ENCODE results near the gene DPAGT1. TPM values are rescaled to one million over a fixed set of nuclear protein-coding genes. Genes with fewer than 3 reads are reported as not detected.
A peak's percentile ranks its signal among the peaks of the same experiment; 100 is the strongest.
"Not testable (repeated sequence)": the region's sequence is repeated elsewhere in the genome, so short reads cannot be mapped to it uniquely, and the experiment has no call there.

The DPAGT1 gene
- total RNA-seq, 1 donor from 2014 or later: 33.1 TPM

GRCh38 chr11:119147604-119148333 lies 46.1 kb upstream of the DPAGT1 start:
- CTCF ChIA-PET: no interaction called here
- ATAC-seq (ENCODE audit: low read depth) (no peak), DNase-seq (no peak)
- Mint-ChIP-seq H3K4me1 (peaks cover 12% of the 10 kb centered on the region), H3K27me3 (peaks cover 51% of the 10 kb centered on the region), H3K4me3 (peak overlapping the region; percentile 42), H3K36me3 (ENCODE audit: low read depth) (no peaks in the 10 kb centered on the region), H3K27ac (no peak overlapping the region), H3K9me3 (no peaks in the 10 kb centered on the region)
- POLR2A ChIA-PET: interaction anchor here (4.3 kb wide), 1 partner anchor 53 kb away, joined by 13 read pairs; a partner anchor contains a TSS
- no peak for TF ChIP-seq CTCF (IDR thresholded peaks at IDR 0.05)
- intact Hi-C loops (cut with micrococcal nuclease): loop anchor here (5.0 kb wide), 1 partner anchor 135 kb away; no protein-coding TSS in a partner anchor

GRCh38 chr11:119145551-119145950 lies 43.9 kb upstream of the DPAGT1 start:
- DNase-seq (no peak), ATAC-seq (ENCODE audit: low read depth) (no peak)
- ChIA-PET CTCF (interaction anchor here (0.7 to 1.5 kb wide), 3 partner anchors 51 to 193 kb away, joined by 3 to 4 read pairs (median 4); no protein-coding TSS in a partner anchor), POLR2A (no interaction called here)
- Mint-ChIP-seq H3K9me3 (no peaks in the 10 kb centered on the region), H3K27ac (no peak overlapping the region), H3K4me3 (no peak overlapping the region), H3K36me3 (ENCODE audit: low read depth) (no peaks in the 10 kb centered on the region), H3K4me1 (peaks cover 12% of the 10 kb centered on the region), H3K27me3 (peaks cover 45% of the 10 kb centered on the region)
- intact Hi-C loops (cut with micrococcal nuclease): loop anchor here (1.0 to 5.0 kb wide), 3 partner anchors 52 to 177 kb away; no protein-coding TSS in a partner anchor
- no peak for TF ChIP-seq CTCF (IDR thresholded peaks at IDR 0.05)

GRCh38 chr11:119144825-119145486 lies 43.3 kb upstream of the DPAGT1 start:
- no peaks in the 10 kb centered on the region for H3K9me3 Mint-ChIP-seq

GRCh38 chr11:119139276-119139675 lies 37.6 kb upstream of the DPAGT1 start:
- peaks cover 14% of the 10 kb centered on the region for H3K27me3 Mint-ChIP-seq
- DNase-seq; H3K4me3 Mint-ChIP-seq; CTCF ChIA-PET; ATAC-seq (ENCODE audit: low read depth); intact Hi-C loops (cut with micrococcal nuclease); POLR2A ChIA-PET; H3K27ac Mint-ChIP-seq; H3K9me3 Mint-ChIP-seq; H3K4me1 Mint-ChIP-seq: not testable (repeated sequence)
- peaks cover 11% of the 10 kb centered on the region for H3K36me3 Mint-ChIP-seq (ENCODE audit: low read depth)

More at GRCh38 chr11:119144825-119145486, 43.3 kb upstream of the DPAGT1 start:
- POLR2A ChIA-PET: interaction anchor here (0.6 to 0.9 kb wide), 2 partner anchors 38 to 60 kb away, joined by 3 read pairs; partner anchors contain the start of gene HMBS
- CTCF ChIA-PET: interaction anchor here (0.7 to 1.5 kb wide), 3 partner anchors 52 to 194 kb away, joined by 3 to 4 read pairs (median 4); no protein-coding TSS in a partner anchor
- Mint-ChIP-seq H3K4me1 (peaks cover 12% of the 10 kb centered on the region), H3K27ac (no peak overlapping the region), H3K36me3 (ENCODE audit: low read depth) (no peaks in the 10 kb centered on the region), H3K27me3 (peaks cover 41% of the 10 kb centered on the region), H3K4me3 (no peak overlapping the region)
- intact Hi-C loops (cut with micrococcal nuclease): loop anchor here (1.0 to 5.0 kb wide), 3 partner anchors 52 to 178 kb away; no protein-coding TSS in a partner anchor
- TF ChIP-seq CTCF (IDR thresholded peaks at IDR 0.05): no peak
- ATAC-seq (ENCODE audit: low read depth): peak; percentile 78
- no peak for DNase-seq

GRCh38 chr11:119134389-119134978 lies 32.8 kb upstream of the DPAGT1 start:
- H3K27me3 Mint-ChIP-seq: peaks cover 3% of the 10 kb centered on the region
- POLR2A ChIA-PET: interaction anchor here (0.6 kb wide), 1 partner anchor 13 kb away, joined by 3 read pairs; the partner anchor contains the start of gene HINFP
- no peak for TF ChIP-seq CTCF (IDR thresholded peaks at IDR 0.05)
- H3K9me3 Mint-ChIP-seq: no peaks in the 10 kb centered on the region
- ATAC-seq (ENCODE audit: low read depth) (peak; percentile 47), DNase-seq (no peak)
- intact Hi-C loops (cut with micrococcal nuclease): no loop called here
- CTCF ChIA-PET: no interaction called here
- H3K27ac Mint-ChIP-seq: no peak overlapping the region
- H3K36me3 Mint-ChIP-seq (ENCODE audit: low read depth): peaks cover 57% of the 10 kb centered on the region
- no peaks in the 10 kb centered on the region for H3K4me1 Mint-ChIP-seq
- no peak overlapping the region for H3K4me3 Mint-ChIP-seq

All from activated B cell treated with CpG ODN at 0.5 μM for 24 hours (primary cell).